Epidermal melanocyte (primary cell): ENCODE results near the gene PRKCZ.

Experiments
- DNase-seq: peaks from one replicate; pipeline ENCODE4 v3.0.0; 2011; ENCODE audit warnings: low spot score; ENCODE audit not compliant: insufficient read length

PRKCZ gene

DNA sequence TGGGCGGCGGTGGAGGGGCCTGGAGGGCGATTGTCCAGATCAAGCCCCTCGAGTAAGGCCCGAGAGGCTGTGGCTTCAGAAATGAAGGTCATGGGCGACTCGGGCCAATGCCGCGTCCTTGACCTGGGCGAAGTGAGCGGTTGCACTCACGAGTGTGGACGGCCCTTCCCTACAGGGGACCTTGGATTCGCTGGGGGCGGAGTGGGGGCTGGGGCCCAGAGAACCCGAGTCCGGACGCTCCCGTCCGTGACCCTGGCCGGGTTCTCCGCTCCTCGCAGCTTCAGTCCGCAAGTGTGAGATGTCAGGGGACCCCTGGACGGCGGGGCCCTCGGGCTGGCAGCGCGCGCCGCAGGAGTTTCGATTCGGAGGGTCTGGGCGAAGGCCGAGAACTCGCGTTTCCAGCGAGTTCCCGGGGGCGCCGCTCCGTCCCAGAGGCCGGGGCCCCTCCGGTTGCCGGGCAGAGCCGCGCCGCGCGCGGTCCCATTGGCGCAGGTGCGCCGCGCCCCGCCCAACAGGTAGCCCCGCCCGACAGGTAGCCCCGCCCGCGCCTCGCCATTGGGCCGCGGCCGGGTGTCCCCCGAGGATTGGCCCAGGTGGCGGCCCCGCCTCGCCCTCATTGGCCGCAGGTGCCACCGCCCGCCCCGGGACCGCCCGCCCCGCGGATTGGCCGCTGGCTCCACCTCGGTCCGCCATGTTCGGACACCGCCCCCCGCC, at the start of gene PRKCZ:
Gene PRKCZ, plus strand, starts transcription at position 694 of the 714 bp plus-strand sequence. CDS start 220 bp downstream, outside the sequence.
- no peak for DNase-seq

DNA sequence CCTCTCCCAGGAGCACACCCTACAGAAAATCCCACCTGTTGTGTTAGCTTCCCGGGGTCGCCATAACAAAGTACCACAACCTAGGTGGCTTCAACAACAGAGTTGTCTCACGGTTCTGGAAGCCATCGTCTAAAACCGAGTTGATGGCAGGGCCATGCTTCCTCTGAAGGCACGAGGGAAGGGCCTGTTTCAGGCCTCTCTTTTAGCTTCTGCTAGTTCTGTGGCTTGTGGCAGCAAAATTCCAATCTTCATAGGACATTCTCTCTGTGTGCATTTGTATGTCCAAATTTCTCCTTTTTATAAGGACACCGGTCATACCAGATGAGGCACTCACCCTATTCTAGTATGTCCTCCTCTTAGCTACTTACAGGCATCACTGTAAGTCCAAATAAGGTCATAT, 49.8 kb upstream of the PRKCZ start:
- no peak for DNase-seq

DNA sequence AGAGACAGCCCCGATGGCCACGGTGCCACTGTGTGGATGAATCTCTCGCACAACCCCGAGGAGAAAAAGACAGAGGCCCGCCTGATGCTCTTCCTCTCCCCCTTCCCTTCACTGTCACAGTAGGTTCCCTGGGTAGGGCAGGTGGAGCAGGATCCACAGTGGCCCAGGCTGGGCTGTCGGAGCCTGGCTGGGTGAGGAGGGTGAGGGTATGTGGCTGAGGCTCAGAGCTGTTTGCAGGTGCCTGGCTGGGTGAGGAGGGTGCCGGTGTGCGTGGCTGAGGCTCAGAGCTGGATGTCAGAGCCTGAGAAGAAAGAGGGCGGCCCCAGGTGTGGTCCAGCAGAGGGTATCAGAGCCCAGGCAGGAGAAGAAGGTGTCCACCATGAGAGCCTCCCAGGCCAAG, 49.4 kb upstream of the PRKCZ start:
- DNase-seq: no peak

DNA sequence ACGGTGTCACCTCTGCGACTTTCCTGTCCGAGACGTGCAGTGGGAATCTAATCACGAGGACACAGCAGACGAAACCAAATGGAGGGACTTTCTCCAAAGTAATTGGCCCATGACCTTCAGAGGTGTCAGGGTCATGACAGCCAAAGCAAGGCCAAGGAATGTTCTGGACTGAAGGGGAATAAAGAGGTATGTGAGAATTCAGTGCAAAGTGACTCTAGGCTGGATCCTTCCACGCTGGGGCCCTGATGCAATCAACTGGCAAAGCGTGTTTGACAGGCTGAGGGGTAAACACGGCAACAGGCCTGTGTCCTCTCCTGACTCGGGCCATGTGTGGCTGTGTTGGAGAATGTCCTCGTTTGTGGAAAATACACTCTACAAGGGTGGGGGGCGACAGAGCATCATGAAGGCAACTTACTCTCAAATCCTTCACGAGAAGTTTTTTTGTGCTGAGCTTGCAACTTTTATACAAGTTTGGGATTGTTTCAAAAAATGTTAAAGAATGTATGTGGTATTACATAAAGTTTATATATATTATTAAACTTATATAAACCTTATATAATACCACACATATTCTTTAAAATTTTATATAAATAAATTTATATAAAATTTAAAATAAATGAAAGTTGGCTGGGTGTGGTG, 48.3 kb upstream of the PRKCZ start:
- no peak for DNase-seq

DNA sequence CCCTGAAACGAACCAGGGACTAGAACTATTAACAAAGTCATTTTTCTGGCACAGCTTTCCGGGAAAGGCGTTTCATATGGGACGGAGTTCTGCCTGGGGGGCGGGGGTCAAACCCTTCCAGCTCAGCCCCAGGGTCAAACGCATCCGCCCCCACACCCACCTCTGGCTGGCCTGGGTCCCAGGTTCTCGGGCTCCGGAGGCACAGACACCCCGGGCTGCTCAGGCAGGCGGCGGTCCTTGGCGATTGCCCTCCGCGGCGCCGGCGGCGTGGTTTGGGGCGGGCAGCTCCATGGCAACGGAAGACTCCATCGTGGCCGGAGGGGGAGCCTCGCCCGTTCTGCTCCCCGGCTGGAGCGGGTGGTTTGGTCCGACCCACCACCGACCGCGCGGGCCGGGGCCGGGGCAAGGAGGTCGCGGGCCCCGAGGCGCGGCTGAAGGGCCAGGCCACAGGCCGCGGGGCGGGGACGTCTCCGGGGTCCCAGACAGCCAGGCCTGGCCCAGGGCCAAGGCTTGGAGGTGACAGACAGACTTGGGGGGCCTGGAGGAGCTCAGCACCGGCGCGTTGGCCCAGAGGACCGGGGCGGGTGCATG, 46.6 kb upstream of the PRKCZ start, which contains the start of gene CFAP74:
Gene CFAP74, minus strand, starts transcription at position 246 of the 591 bp plus-strand sequence. CDS start 12,830 bp downstream, outside the sequence.
- no peak for DNase-seq

DNA sequence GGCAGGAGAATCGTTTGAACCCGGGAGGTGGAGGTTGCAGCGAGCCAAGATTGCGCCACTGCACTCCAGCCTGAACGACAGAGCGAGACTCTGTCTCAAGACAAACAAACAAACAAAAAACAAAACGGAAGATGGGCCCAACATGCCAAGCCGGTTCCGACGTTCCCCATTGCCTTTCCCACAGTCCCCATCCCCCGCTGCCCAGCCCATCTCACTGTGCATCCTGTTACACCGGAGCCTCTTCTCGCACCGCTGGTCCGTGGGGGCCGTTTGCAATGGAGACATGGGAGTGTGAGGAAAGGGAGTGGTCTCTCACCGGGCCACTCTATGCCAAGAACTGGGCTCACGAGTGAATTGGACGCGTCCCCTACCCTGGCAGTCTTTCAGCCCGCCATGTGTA, 45.4 kb upstream of the PRKCZ start:
- DNase-seq: no peak

DNA sequence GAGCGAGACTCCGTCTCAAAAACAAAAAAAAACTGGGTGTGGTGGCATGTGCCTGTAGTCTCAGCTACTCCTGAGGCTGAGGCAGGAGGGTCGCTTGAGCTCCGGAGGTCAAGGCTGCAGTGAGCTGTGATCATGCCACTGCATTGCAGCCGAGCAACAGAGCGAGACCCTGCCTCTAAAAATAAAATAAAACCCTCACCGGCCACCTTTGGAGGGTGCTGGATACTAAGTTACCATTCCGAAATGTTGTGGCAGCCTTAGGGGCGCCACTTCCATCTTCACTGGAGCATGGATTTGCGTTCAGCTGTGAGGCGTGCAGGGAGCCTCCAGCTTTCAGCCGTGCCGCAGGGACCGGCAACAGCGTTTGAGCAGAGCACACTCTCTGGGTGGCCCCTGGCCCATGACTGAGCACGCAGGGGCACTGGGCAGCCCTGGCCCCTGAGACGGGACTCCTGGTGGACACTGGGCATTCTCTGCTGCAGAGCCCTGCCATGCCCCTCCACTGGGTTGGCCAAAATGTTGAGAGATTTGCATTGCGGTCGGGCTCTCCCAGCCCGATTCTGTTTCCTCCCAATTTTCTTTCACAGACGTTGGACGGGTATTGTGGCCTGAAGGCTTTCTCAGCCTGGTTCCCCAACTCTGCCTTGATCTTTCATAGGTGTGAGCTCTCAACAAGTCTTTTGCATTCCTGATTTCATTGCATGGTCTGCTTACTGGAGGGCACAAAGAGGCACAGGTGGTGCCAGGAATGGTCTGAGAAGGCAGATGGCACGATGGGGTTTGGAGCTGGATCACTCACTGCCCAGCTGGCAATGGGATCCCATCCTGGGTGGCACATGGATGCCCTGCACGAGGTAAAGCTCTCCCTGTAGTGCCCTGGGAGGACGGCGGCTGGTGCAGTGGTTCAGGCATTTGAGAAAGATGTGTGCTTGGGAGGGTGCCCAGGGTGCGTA, 40.8 kb upstream of the PRKCZ start:
- no peak for DNase-seq

DNA sequence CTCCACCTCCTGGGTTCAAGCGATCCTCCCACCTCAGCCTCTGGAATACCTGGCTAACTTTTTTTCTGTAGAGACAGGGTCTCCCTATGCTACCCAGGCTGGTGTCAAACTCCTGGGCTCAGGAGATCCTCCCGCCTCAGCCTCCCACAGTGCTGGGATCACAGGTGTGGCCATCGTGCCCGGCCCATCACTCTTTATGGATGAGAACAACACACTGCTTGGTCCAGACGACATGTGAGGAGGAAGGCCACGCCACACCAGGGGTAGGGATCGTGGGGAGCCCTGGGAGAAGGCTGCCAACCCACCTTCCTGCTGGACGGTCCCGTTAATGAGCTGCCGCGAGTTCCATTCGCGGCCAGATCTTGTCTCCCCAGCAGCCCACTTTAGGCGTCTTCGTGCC, 36.0 kb upstream of the PRKCZ start:
- DNase-seq: no peak

DNA sequence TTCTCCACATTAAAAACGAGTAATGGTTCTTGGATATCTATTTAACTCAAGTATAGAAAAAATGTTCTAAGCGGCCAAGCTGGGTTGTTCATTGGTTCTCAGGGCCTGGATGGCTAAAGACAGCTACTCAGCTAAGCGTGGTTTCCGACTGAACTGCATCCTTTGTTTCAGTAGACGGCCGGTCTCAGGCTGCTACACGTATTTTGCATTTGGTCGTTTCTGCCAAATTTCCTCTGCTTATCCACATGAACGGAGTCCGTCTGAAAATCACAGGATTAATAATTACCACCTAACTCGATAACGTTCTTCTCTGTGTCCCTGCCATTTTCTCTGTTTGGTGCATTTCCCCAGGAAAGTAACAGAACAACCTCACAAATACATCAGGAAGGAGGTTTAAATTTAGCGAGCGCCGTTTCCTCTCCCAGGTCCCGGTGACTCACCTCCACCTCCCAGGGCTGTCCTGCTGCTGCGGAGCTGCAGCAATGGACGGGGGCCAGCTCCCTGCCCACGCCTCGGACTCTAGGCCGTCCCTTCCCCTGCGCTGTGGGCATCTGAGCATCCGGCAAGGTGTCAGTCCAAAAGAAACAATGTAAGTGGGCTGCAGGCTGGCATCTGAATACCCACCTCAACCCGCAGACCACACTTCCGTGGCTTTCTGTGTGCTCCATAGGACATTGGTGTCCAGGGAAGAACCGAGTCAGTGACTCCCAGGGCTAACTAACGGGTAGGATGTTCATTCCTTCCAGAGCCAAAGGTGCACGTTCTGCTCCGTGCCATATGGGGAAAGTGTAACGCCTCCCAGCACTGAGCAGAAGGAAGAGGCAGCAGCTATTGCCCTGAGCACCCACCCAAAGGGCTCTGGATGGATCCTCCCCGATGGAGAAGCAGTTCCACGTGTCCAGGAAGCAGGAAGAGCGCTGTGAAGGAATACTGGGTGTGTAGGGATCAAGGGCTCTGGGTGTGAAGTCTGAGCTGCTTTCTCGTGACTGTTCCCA, 35.2 kb upstream of the PRKCZ start:
- DNase-seq: no peak

DNA sequence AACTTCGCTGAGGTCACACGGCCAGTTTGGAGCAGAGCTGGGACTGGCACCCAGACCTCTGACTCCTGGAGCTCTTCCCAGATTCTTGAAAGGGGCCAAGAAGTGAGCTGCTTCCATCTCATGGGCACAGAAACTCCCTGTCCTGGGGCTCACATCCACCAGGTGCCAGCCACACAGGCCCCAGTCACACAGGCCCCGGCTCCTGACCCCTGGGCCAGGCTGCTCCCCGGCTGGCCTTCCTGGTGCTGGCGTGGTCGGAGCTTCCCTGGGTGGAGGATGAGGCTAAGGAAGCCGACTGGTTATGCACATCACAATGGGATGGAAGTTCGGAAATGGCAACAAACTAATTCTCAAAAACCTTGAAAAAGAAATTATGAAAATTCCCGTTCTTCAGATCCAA, 34.1 kb upstream of the PRKCZ start:
- DNase-seq: no peak

DNA sequence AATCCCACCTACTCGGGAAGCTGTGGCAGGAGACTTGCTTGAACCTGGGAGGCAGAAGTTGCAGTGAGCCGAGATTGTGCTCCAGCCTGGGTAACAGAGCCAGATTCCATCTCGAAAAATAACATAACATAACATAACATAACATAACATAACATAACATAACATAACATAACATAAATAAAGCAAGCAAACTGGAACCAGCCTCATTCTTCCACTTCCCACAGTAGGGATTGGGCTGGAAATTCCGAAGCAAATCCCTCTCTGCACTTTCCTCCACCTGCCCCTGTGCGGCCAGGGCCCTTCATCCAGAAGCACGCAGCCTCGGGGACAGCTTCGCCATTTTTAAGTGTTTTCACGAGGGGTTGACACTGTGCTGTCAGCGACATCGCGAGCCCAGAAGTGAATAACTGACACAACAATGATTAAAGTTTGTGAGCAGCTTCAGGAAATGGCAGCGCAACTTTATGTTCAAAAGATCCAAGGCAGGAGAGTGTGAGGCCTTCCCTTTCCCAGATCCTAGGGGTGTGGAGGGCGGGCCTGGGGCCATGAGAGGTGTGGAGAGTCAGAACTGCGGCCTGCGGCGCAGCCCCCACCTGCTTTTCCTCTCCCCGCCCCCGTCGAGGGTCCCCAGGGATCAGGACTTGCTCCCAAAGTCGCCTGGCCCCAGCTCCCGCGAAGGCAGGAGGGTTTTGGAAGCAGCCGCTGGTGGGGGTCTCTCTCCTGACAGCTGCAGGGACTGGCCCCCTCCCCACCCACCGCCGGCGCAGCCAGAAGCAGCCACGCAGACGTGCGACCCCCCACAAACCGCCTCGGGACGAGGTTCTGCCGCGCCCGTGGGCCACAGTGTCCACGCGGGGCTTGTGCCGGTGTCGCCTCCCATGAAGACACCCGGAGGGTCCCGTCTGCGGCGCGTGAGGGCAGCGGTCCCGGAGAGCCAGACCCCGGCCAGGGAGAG, 31.7 kb upstream of the PRKCZ start:
- DNase-seq: no peak

DNA sequence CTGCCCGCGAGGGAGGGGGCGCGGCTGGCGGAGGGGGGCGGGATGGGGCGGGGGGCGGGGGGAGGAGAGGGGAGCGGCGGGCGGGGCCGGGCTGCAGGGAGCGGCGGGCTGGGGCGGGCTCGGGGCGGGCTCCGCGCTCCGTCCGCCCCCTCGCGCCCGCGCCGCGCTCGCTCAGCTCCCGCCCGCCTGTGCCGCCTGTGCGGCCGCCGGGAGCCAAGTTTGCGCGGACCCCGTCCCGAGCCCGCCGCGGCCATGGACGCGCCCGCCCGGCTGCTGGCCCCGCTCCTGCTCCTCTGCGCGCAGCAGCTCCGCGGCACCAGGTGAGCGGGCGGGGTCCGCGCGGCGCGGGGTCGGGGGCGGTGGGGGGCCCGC, 31.1 kb upstream of the PRKCZ start, which contains the start of gene GABRD:
Gene GABRD, plus strand, starts transcription at position 174 of the 372 bp plus-strand sequence. Its CDS starts 79 bp downstream, at position 253.
- no peak for DNase-seq

DNA sequence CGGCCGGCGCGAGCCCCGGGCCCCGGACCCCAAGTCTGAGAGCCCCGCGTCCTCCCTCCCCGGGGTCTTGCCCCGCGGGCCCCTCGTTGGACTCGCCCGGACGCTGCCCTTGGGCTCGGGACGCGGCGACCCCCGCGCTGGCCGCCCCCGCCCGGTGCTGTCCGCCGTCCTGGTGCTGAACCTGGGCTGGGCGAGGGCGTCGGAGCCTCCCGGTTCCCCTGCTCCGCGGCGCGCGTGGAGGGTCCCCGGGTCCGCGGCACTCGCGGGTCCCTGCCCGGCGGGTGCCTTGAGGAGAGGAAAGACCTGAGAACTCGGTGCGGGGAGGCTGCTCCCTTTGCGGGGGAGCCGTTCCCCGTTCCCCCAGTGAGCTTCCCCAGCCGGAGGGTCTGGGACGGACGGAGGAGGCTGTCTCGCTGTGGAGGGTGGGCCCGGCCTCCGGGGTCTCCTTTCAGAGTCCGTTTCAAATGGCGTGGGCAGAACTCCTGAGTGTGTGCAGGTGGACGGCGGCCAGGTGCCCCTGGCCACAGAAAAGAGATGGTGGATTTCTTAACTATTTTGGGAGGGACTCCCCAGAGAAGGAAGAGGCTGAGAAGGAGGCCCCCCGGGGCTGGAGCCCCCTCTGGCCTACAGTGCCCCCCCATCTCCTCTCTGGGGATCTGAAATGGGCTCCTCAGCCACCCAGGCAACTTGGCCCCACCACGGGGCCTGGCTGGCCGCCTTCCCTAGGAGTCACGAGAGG, 30.5 kb upstream of the PRKCZ start:
- no peak for DNase-seq

DNA sequence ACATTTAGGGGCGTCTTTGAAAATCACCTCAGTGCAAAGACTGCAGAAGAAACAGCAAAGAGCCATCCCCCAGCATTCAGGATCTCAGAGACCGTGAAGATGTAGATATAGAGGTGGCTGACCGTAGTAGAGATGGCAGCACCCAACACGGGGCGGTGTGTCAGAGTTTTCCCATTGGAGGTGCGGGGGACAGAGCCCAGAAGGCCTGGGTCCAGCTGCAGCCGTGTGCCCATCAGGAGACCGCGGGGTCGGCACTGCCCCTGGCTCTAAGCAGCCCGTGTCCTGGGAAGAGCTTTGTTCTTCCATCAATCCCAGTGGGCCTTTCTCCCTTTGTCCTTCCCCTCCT, 29.9 kb upstream of the PRKCZ start:
- no peak for DNase-seq

DNA sequence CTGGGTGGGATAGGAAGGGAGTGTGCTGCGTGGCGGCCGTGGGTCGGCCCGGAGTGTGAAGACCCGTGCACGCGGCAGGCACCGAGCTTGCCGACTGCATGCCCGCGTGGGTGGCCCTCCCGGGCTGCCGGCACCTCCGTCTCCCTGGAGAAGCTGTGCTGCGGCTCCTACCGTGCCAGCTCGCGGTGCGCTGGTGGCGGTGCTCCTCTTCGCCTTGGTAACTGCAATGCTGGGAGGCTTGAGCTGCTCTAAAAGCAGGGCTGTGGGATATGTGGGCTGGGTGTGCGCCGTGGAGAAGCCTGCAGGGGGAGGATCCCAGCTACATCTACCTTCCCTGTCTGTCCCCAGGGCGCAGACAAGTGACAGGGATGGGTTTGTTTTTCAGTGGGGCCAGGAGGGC, 28.7 kb upstream of the PRKCZ start:
- DNase-seq: no peak

DNA sequence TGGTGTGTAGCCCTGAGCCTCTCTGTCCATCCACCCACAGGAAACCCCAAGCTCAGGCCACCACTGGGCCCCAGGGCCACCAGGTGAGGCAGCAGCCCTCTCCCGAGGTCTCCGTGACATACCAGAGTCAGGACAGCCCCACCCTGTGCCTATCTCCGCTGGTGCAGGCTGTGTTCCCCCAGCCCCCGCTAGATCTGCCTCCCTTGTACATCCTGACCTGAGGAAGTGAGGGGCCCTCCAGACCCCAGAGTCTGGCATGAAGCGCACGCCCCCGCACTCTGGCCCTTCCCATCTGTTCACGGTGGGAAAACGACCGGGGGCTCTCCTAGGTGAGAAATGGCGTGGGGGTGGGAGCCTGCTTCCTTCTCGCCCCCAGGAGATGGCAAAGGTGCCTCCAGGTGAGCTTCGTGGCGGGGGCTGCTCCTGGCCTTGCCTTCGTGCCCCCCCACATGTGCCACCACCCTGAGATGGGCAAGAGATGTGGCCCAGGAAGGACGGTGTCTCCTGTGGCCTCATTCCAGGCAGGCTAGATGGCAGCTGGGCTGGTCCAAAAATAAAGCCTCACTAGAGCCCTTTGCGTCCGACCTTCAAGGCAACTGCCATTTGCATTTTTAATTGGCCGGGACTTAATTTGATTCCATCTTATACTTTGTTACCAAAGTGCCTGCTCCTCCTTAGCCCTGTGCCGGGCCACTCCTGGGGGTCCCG, 28.0 kb upstream of the PRKCZ start:
- DNase-seq: no peak

DNA sequence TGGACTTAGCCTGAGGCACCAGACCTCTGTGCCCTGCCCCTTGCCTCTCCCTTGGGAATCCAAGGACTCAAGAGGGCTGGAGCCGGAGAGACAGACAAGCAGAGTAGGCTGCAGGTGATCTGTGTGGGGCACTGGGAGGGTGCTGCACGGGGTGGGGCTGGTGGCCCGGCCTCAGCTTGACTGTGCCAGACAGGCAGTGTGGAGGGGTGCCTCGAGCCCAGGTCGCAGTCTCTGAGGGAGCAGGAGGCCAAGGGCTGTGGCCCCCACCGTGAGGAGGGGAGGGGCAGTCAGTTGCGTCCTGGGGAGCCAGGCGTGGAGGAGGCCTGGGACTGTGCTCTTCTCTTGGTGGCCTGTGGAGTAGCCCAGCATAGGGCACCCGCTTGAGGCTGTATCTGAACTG, 27.0 kb upstream of the PRKCZ start:
- no peak for DNase-seq

DNA sequence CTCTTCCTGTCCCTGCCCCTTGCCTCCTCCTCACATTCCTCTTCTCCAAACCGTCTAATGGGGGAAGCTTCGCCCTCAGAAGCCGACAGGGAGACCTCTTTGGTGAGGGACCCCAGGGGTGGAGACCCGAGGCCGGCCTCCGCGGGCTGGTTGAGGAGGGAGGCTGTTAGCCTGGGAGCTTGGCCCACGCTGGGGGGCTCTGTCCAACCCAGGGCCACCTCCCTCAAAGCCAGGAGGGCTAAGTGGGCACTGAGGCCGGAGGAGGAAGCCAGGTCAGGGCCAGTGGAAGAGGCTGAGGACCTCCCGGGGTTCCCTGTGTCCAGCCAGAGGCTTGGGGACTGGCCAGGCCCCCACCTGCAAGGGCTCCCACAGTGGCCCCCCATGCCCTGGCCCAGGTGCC, 25.8 kb upstream of the PRKCZ start:
- no peak for DNase-seq
